ENCODE results near the gene ANXA6. TPM values are rescaled to one million over a fixed set of nuclear protein-coding genes. Genes with fewer than 3 reads are reported as not detected.

ANXA6 gene
- total and polyA plus RNA-seq, 8 donors, result 28.4 to 240 (median 88.2) TPM

DNA sequence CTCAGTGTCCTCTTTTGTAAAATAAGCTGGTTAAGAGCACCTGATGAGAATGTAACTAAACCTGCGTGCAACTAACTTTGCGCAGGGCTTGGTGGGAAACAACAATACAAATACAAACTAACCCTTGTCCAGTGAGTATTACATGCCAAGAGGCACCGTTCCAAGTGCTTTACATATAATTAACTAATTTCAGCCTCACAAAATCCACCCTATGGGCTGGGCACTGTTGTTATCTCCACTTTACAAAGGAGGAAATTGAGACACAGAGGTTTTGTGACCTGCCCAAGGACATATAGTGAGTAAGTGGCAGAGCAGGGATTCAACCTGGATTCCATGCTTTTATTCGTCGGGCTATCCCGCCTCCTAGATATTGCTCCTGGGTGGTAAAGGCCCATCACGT lies 50.5 kb downstream of the ANXA6 start:
- Histone ChIP-seq H3K36me3 (peaks cover 24 to 97% (median 89%) of the 10 kb centered on the region in 4 donors), H3K4me1 (peaks cover 28 to 60% (median 42%) of the 10 kb centered on the region in 4 donors), H3K27me3 (no peaks in the 10 kb centered on the region), H3K9me3 (no peaks in the 10 kb centered on the region), H3K27ac (peak overlapping the region; percentile 47 to 86 (median 70)), H3K4me3 (no peak overlapping the region)
- 33 to 60% (median 56%) methylated on average over 7 of the region's 7 CpGs for WGBS, 5 donors
- intact Hi-C loops (cut with DNase I; ENCODE audit: low total_unique reads), result no loop called here
- TF ChIP-seq POLR2A (IDR thresholded peaks at IDR 0.05) (no peak), EP300 (IDR thresholded peaks at IDR 0.05) (no peak), POLR2AphosphoS5 (IDR thresholded peaks at IDR 0.05) (peak in 2 of 3 donors; percentile 36 to 63)
- DNase-seq, result peak; percentile 48 to 64

DNA sequence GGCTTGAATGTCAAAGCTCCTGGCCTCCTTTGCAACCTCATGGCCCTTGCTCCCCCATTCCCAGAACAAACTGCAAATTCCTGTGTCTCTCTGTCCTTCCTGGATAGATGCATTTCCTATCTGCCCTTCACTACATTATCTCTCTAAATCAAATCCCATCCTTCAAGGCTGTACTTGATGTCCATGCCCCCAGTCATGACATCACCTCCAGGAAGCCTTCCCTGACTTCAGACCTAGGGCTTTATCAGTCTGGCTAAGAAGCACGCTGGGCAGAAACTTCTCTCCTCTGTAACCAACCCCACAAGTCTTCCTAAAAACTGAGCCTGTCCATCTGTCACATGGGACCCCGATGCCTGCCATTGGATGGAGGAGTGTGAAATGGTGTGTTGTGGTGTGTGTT lies 51.1 kb downstream of the ANXA6 start:
- no peak for TF ChIP-seq POLR2A (IDR thresholded peaks at IDR 0.05)
- no peak for TF ChIP-seq POLR2AphosphoS5 (IDR thresholded peaks at IDR 0.05)
- TF ChIP-seq, protein P1, sequence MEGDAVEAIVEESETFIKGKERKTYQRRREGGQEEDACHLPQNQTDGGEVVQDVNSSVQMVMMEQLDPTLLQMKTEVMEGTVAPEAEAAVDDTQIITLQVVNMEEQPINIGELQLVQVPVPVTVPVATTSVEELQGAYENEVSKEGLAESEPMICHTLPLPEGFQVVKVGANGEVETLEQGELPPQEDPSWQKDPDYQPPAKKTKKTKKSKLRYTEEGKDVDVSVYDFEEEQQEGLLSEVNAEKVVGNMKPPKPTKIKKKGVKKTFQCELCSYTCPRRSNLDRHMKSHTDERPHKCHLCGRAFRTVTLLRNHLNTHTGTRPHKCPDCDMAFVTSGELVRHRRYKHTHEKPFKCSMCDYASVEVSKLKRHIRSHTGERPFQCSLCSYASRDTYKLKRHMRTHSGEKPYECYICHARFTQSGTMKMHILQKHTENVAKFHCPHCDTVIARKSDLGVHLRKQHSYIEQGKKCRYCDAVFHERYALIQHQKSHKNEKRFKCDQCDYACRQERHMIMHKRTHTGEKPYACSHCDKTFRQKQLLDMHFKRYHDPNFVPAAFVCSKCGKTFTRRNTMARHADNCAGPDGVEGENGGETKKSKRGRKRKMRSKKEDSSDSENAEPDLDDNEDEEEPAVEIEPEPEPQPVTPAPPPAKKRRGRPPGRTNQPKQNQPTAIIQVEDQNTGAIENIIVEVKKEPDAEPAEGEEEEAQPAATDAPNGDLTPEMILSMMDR (IDR thresholded peaks at IDR 0.05), result no peak
- TF ChIP-seq EP300 (IDR thresholded peaks at IDR 0.05), result no peak
- WGBS, 5 donors, result 77 to 91% (median 81%) methylated on average over 2 of the region's 2 CpGs
- peak overlapping the region; percentile 47 to 86 (median 70) for H3K27ac ChIP-seq

DNA sequence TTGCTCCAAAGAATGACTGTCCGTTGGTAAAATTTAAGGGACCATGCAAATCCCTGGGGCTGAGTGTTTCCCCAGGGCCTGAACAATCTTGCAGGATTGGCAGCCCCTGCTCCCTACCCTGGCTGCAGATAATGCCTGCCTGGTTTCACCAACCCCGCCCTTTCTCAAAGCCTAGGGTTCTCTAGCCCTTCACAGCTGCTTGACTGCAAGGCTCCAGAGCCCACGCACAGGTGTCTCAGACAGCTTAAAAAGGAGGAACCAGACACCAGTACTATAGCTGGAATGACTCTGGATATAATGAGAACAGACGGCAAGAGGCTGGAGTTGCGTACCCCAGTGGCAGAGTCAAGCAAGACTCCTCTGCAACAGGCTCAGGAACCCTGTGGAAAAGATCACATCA lies 51.5 kb downstream of the ANXA6 start:
- intact Hi-C loops (cut with DNase I; ENCODE audit: low total_unique reads), result no loop called here
- no peak for TF ChIP-seq POLR2A (IDR thresholded peaks at IDR 0.05)
- TF ChIP-seq POLR2AphosphoS5 (IDR thresholded peaks at IDR 0.05), result no peak
- TF ChIP-seq, protein P1 (IDR thresholded peaks at IDR 0.05), result no peak
- no peak for TF ChIP-seq EP300 (IDR thresholded peaks at IDR 0.05)
- Histone ChIP-seq H3K27me3 (no peaks in the 10 kb centered on the region), H3K36me3 (peaks cover 31 to 95% (median 90%) of the 10 kb centered on the region in 4 donors), H3K9me3 (no peaks in the 10 kb centered on the region), H3K4me1 (peaks cover 36 to 68% (median 51%) of the 10 kb centered on the region in 4 donors), H3K27ac (peak overlapping the region in 4 of 5 donors; percentile 68 to 86 (median 76)), H3K4me3 (no peak overlapping the region)
- DNase-seq, result no peak
- 70 to 77% (median 74%) methylated on average over 5 of the region's 5 CpGs for WGBS, 5 donors

More for the DNA sequence above, 51.1 kb downstream of the ANXA6 start:
- H3K4me1 ChIP-seq, result peaks cover 34 to 64% (median 47%) of the 10 kb centered on the region in 4 donors
- H3K4me3 ChIP-seq, result no peak overlapping the region
- no peak for DNase-seq
- intact Hi-C loops (cut with DNase I; ENCODE audit: low total_unique reads), result no loop called here
- peaks cover 28 to 95% (median 89%) of the 10 kb centered on the region in 4 donors for H3K36me3 ChIP-seq
- no peaks in the 10 kb centered on the region for H3K9me3 ChIP-seq
- H3K27me3 ChIP-seq, result no peaks in the 10 kb centered on the region

DNA sequence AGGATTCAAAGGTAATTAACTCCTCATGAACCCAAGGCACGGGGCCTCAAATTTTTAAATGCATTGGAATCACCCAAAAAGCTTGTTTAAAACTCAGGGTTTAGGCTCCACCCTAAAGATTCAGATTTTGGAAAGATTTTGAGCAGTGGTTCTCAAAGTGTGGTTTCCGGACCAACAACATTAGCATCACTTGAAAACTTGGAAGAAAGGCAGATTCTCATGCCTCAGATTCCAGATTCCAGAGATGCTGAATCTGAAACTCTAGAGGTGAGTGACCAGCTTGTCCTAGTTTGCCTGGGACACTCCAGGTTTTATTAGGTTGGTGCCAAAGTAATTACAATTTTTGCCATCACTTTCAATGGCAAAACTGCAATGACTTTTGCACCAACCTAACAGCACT lies 52.0 kb downstream of the ANXA6 start:
- no peak for DNase-seq
- intact Hi-C loops (cut with DNase I; ENCODE audit: low total_unique reads), result no loop called here
- Histone ChIP-seq H3K27ac (peak overlapping the region in 4 of 5 donors; percentile 30 to 86 (median 72)), H3K4me3 (no peak overlapping the region), H3K9me3 (no peaks in the 10 kb centered on the region), H3K27me3 (no peaks in the 10 kb centered on the region), H3K36me3 (peaks cover 31 to 95% (median 90%) of the 10 kb centered on the region in 4 donors), H3K4me1 (peaks cover 39 to 72% (median 56%) of the 10 kb centered on the region in 4 donors)
- WGBS, 5 donors, result 82 to 95% (median 90%) methylated on average over 2 of the region's 2 CpGs
- TF ChIP-seq EP300 (IDR thresholded peaks at IDR 0.05) (no peak), POLR2A (IDR thresholded peaks at IDR 0.05) (no peak), POLR2AphosphoS5 (IDR thresholded peaks at IDR 0.05) (no peak)
- TF ChIP-seq, protein P1 (IDR thresholded peaks at IDR 0.05), result no peak

DNA sequence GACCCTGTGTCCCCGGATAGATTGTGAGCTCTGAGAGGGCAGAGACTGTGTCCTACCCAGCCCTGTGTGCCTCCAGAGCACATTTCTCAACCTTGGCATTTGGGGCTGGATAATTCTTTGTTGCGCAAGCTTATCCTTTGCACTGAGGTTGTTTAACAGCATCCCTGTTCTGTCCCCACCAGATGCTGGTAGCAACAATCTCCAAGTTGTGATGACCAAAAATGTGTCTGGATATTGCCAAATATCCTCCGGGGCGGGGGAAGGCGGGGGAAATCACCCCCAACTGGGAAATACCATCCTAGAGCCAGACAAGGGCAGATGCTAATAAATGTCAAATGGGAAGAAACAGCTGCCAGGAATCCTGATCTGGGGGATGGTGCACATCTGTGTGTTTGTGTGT lies 52.8 kb downstream of the ANXA6 start:
- peaks cover 27 to 91% (median 87%) of the 10 kb centered on the region in 4 donors for H3K36me3 ChIP-seq
- intact Hi-C loops (cut with DNase I; ENCODE audit: low total_unique reads), result no loop called here
- TF ChIP-seq POLR2AphosphoS5 (IDR thresholded peaks at IDR 0.05) (peak; percentile 62 to 96 (median 87)), POLR2A (IDR thresholded peaks at IDR 0.05) (no peak), EP300 (IDR thresholded peaks at IDR 0.05) (peak; percentile 66)
- TF ChIP-seq, protein P1 (IDR thresholded peaks at IDR 0.05), result no peak
- no peak for DNase-seq
- H3K4me3 ChIP-seq, result no peak overlapping the region
- H3K27me3 ChIP-seq, result no peaks in the 10 kb centered on the region
- WGBS, 5 donors, result 66 to 91% (median 71%) methylated on average over 5 of the region's 5 CpGs
- peak overlapping the region in 4 of 5 donors; percentile 64 to 86 (median 76) for H3K27ac ChIP-seq
- peaks cover 47 to 80% (median 63%) of the 10 kb centered on the region in 4 donors for H3K4me1 ChIP-seq
- H3K9me3 ChIP-seq, result no peaks in the 10 kb centered on the region

Measured in stomach (tissue), 9 donors.